HepG2 (cell line): Measurements from ENCODE around the gene C6orf62. TPM values are rescaled to one million over a fixed set of nuclear protein-coding genes. Genes with fewer than 3 reads are reported as not detected.

Source experiments
- AHR ChIP-seq: IDR thresholded peaks from 2 replicates; pipeline ENCODE4 v1.6.1; 2018; ENCODE audit warnings: missing genetic modification reagents, missing compliant biosample characterization
- ARID4A ChIP-seq: sonication (generic); formaldehyde crosslinking; IDR thresholded peaks from 2 replicates; pipeline ENCODE4 v1.5.0; 2020; ENCODE audit warnings: mild to moderate bottlenecking, missing genetic modification reagents, borderline replicate concordance
- CBX2 ChIP-seq, 2 experiments: fragments of 200-600 bp in 1 of 2; sonication (generic); formaldehyde crosslinking in 1 of 2; IDR thresholded peaks; 2 replicates each; pipeline versions ENCODE4 v1.7.0 to v1.8.1; 2018 to 2022; ENCODE audit warnings: low read depth in 2 of 2, low read length in 1 of 2, mild to moderate bottlenecking in 1 of 2, missing genetic modification reagents in 1 of 2
- CEBPB ChIP-seq: IDR thresholded peaks from 2 replicates; pipeline ENCODE4 v1.6.1; 2011; ENCODE audit warnings: low read depth, low read length, improper control_type of control experiment, borderline replicate concordance
- CREB1 ChIP-seq, 2 experiments: fragments of 450-650 bp in 1 of 2; IDR thresholded peaks; 2 replicates each; pipeline ENCODE4 v1.6.1; 2016 to 2017; ENCODE audit warnings: control low read depth in 1 of 2, mild to moderate bottlenecking in 1 of 2, missing compliant biosample characterization in 1 of 2, missing genetic modification characterization in 1 of 2
- FOXK1 ChIP-seq: sonication (generic); formaldehyde crosslinking; IDR thresholded peaks from 2 replicates; pipeline ENCODE4 v1.4.0; 2020; ENCODE audit warnings: low read depth, missing genetic modification reagents, borderline replicate concordance
- FOXK2 ChIP-seq: fragments of 450-650 bp; IDR thresholded peaks from 2 replicates; pipeline ENCODE4 v1.6.1; 2016
- HNRNPH1 ChIP-seq: fragments of 200-400 bp; formaldehyde crosslinking; optimal IDR thresholded peaks from 2 replicates; pipeline ENCODE3; 2017; ENCODE audit warnings: mild to moderate bottlenecking, low read depth, low read length
- HOXD1 ChIP-seq: sonication (generic); formaldehyde crosslinking; IDR thresholded peaks from 2 replicates; pipeline ENCODE4 v1.5.0; 2020; ENCODE audit warnings: missing genetic modification reagents
- ZHX1 ChIP-seq: sonication (generic); formaldehyde crosslinking; IDR thresholded peaks from 2 replicates; pipeline ENCODE4 v1.8.1; 2022; ENCODE audit warnings: low read depth, mild to moderate bottlenecking, missing genetic modification reagents
- ZNF180 ChIP-seq: sonication (generic); formaldehyde crosslinking; IDR thresholded peaks from 2 replicates; pipeline ENCODE4 v1.4.0; 2020; ENCODE audit warnings: low read depth, missing genetic modification reagents, borderline replicate concordance
- ZNF292 ChIP-seq: sonication (generic); formaldehyde crosslinking; IDR thresholded peaks from 2 replicates; pipeline ENCODE4 v1.8.1; 2022; ENCODE audit warnings: mild to moderate bottlenecking, low read depth, missing genetic modification reagents, borderline replicate concordance
- ZNF414 ChIP-seq: sonication (generic); formaldehyde crosslinking; IDR thresholded peaks from 2 replicates; pipeline ENCODE4 v1.5.0; 2020; ENCODE audit warnings: missing genetic modification reagents
- ZNF530 ChIP-seq: sonication (generic); formaldehyde crosslinking; IDR thresholded peaks from 2 replicates; pipeline ENCODE4 v1.5.0; 2020; ENCODE audit warnings: low read depth, mild to moderate bottlenecking, missing genetic modification reagents
- ZNF552 ChIP-seq: sonication (generic); formaldehyde crosslinking; IDR thresholded peaks from 2 replicates; pipeline ENCODE4 v1.9.0; 2022; ENCODE audit warnings: missing genetic modification reagents, mild to moderate bottlenecking, borderline replicate concordance
- ZNF574 ChIP-seq: sonication (generic); formaldehyde crosslinking; IDR thresholded peaks from 2 replicates; pipeline ENCODE4 v1.4.0; 2020; ENCODE audit warnings: missing genetic modification reagents
- polyA plus RNA-seq, 8 experiments: library from polyadenylated mRNA; depleted of rRNA in 3 of 8; stranded (reverse) in 7 of 8; unstranded in 1 of 8; fragments of >200 nt; fragmentation: Illumina TruSeq in 4 of 8; extraction: Trizol in 4 of 8; gene quantifications; 2 replicates each; pipeline versions ENCODE4 v1.2.1 to v1.2.3, GENCODE V29; 2011 to 2016; ENCODE audit warnings: low read depth in 4 of 8, missing spikeins in 1 of 8, mixed read lengths in 1 of 8; ENCODE audit not compliant: insufficient read depth in 1 of 8
- total RNA-seq, 5 experiments: library from RNA; depleted of rRNA; stranded (reverse); fragments of >200 nt; fragmentation: Illumina TruSeq; extraction: Trizol; gene quantifications; 2 replicates each; pipeline ENCODE4 v1.2.3, GENCODE V29; 2016; ENCODE audit warnings: low read depth in 1 of 5

C6orf62 gene
- total and polyA plus RNA-seq, 2 of the 13 experiments (the other 11 are each of a cell fraction or from before 2014, with no cell fraction given): 54.8 to 90.4 TPM

- TF ChIP-seq ARID4A (CRISPR knock-in tag) (peak; percentile 89; the same call in 1 of the 2 replicates), CEBPB (peak; percentile 98), HOXD1 (CRISPR knock-in tag) (peak; percentile 57), FOXK2 (no peak), ZNF574 (CRISPR knock-in tag) (peak; percentile 95), CREB1 (IDR thresholded peaks at IDR 0.05) (peak; percentile 74), CREB1 (CRISPR knock-in tag; IDR thresholded peaks at IDR 0.05) (peak; percentile 72), ZNF414 (CRISPR knock-in tag) (peak; percentile 80), CBX2 (IDR thresholded peaks at IDR 0.05; ENCODE audit: low read depth, low read length) (no peak), CBX2 (CRISPR knock-in tag; IDR thresholded peaks at IDR 0.05; ENCODE audit: low read depth) (peak; percentile 90; the same call in 1 of the 2 replicates), ZNF530 (no peak), ZNF552 (CRISPR knock-in tag) (no peak; the same call in 1 of the 2 replicates), AHR (CRISPR knock-in tag) (peak; percentile 69; the same call in 1 of the 2 replicates), ZHX1 (peak; percentile 69; the same call in 1 of the 2 replicates), FOXK1 (CRISPR knock-in tag) (peak; percentile 97), ZNF292 (CRISPR knock-in tag) (peak; percentile 96), HNRNPH1 (peak; percentile 91), ZNF180 (CRISPR knock-in tag) (0 out of 2 replicates have a peak, but pooled peaks have one; percentile 23)
Observed at GRCh38 chr6:24666641-24667377, 52.1 kb downstream of the C6orf62 start, which contains the start of the genes ACOT13 and TDP2 (continued).
